T-cell (primary cell): ENCODE measurements around the gene TRAPPC3. TPM values are rescaled to one million over a fixed set of nuclear protein-coding genes. Genes with fewer than 3 reads are reported as not detected.

Experiments
- ATAC-seq, 4 experiments: fragments of 200-7000 bp in 3 of 4; fragments of 150-1000 bp in 1 of 4; cut with Tn5 transposase; replicated peaks in 1 of 4; 1 replicate in 3 of 4; 2 replicates in 1 of 4; pipeline ENCODE4 v1.10.0; 2021; ENCODE audit warnings: moderate library complexity in 3 of 4, mild to moderate bottlenecking in 2 of 4, moderate number of reproducible peaks in 1 of 4
- CTCF ChIA-PET, 2 donors: fragments of 300-600 bp; sonication (Branson Sonifier 250); formaldehyde crosslinking; loops; one replicate each; lab custom pipeline; 2022; ENCODE audit warnings: antibody characterized with exemption in 2 of 2; lab: Charles Lee
- POLR2A ChIA-PET, 2 donors: fragments of 300-600 bp; sonication (Branson Sonifier 250); formaldehyde crosslinking; loops; one replicate each; lab custom pipeline; 2022; ENCODE audit warnings: antibody characterized with exemption in 2 of 2; lab: Charles Lee
- DNase-seq, 35 experiments: peaks; one replicate each; pipeline versions ENCODE4 v3.0.0 to v3.0.0-alpha.2; 2013 to 2023
- H3K27ac ChIP-seq: one replicate; pipeline ENCODE4 v1.5.1; 2013; ENCODE audit warnings: low read length
- H3K27me3 ChIP-seq, 2 experiments: replicated peaks in 1 of 2; 1 replicate in 1 of 2; 2 replicates in 1 of 2; pipeline versions ENCODE4 v1.6.1 to v1.7.0; 2013; ENCODE audit warnings: low read length in 1 of 2, mixed read lengths in 1 of 2; ENCODE audit not compliant: control insufficient read depth in 2 of 2, insufficient read depth in 2 of 2; ENCODE audit errors: extremely low read depth in 1 of 2
- H3K36me3 ChIP-seq, 2 donors: 1 replicate in 1 of 2; 2 replicates in 1 of 2; pipeline versions ENCODE4 v1.6.1 to v1.7.0; 2013; ENCODE audit warnings: low read length in 1 of 2; ENCODE audit not compliant: control insufficient read depth in 2 of 2, insufficient read depth in 1 of 2; ENCODE audit errors: extremely low read depth in 1 of 2
- H3K4me1 ChIP-seq, 2 experiments: 1 replicate in 1 of 2; 2 replicates in 1 of 2; pipeline versions ENCODE4 v1.6.1 to v1.7.0; 2013; ENCODE audit warnings: low read length in 2 of 2, mixed read lengths in 1 of 2; ENCODE audit not compliant: insufficient read depth in 2 of 2, control insufficient read depth in 1 of 2; ENCODE audit errors: extremely low read depth in 1 of 2
- H3K4me3 ChIP-seq, 2 donors: 1 replicate in 1 of 2; 2 replicates in 1 of 2; pipeline versions ENCODE4 v1.5.1 to v1.7.0; 2013; ENCODE audit warnings: mild to moderate bottlenecking in 2 of 2, low read length in 1 of 2, moderate library complexity in 1 of 2; ENCODE audit not compliant: control insufficient read depth in 1 of 2; ENCODE audit errors: extremely low read depth in 1 of 2
- H3K9me3 ChIP-seq: 2 replicates; pipeline ENCODE4 v1.7.0; 2013
- H3K27ac Mint-ChIP-seq, 2 donors: one replicate each; pipeline ENCODE4 v1.8.0; 2020 to 2021; ENCODE audit warnings: mild to moderate bottlenecking in 2 of 2, mixed read lengths in 2 of 2
- H3K27me3 Mint-ChIP-seq, 2 donors: one replicate each; pipeline ENCODE4 v1.8.0; 2021 to 2022; ENCODE audit warnings: mixed read lengths in 2 of 2
- H3K36me3 Mint-ChIP-seq: one replicate; pipeline ENCODE4 v1.8.0; 2021; ENCODE audit warnings: mixed read lengths
- H3K4me1 Mint-ChIP-seq, 3 donors: one replicate each; pipeline ENCODE4 v1.8.0; 2020 to 2022; ENCODE audit warnings: mixed read lengths in 3 of 3, mild to moderate bottlenecking in 1 of 3
- H3K4me3 Mint-ChIP-seq, 3 donors: one replicate each; pipeline ENCODE4 v1.8.0; 2020 to 2022; ENCODE audit warnings: mild to moderate bottlenecking in 3 of 3, mixed read lengths in 3 of 3, moderate library complexity in 3 of 3
- H3K9me3 Mint-ChIP-seq, 3 donors: one replicate each; pipeline ENCODE4 v1.8.0; 2020 to 2022; ENCODE audit warnings: mixed read lengths in 3 of 3
- WGBS: methylation state at CpG from one replicate; pipeline ENCODE4 v1.1.5; 2013; ENCODE audit warnings: missing lambda C conversion rate; ENCODE audit not compliant: insufficient coverage; 5-methylcytosine and 5-hydroxymethylcytosine counted together
- total RNA-seq, 35 experiments: library from RNA in 6 of 35; stranded (reverse) in 6 of 35; fragments of 120-200 nt in 1 of 35; gene quantifications; one replicate each; pipeline versions ENCODE4 v1.2.1 to v1.2.4 and lab custom pipeline; 2013 to 2026

Gene TRAPPC3
- total RNA-seq, 5 donors from 2014 or later (not counting 1 experiment from before 2014, with no cell fraction given), result 42.3 to 48.2 (median 44.6) TPM

DNA sequence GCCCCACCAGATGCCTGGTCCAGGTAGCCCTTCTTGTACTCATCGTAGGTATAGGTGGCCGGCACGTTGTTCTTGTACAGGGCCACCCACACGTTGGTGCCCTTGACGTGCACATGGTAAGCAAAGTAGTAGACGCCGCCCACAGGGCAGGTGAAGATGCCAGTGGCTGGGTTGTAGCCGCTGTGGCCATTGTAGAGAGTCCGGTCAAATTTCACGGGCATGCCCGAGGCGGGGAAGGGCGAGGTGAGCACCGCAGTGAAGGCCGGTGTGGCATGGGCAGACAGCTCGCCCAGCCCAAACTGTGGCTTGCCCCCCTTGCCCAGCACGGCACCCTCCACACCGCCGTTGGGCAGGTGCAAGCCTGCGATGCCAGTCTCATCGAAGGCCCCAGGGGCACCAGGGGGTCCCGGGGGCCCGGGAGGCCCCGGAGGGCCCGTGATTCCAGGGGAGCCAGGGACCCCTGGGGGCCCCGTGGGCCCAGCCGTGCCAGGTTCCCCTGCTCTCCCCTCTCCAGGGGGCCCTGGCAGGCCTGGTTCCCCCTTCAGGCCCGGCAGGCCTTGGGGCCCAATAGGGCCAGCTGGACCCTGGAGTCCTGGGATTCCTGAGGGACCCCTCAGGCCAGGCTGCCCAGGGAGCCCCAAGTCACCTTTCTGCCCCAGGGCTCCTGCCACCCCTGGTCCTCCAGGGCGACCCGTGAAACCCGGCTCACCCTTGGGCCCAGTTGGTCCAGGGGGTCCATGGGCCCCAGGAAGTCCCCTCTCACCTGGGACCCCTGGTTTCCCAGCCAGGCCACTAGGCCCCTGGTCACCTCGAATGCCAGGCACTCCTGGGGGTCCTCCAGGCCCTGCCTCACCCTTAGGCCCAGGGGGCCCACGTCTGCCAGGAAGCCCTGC lies 51.3 kb downstream of the TRAPPC3 start:
- ChIA-PET POLR2A (interaction anchor here in 1 of 2 donors (0.6 kb wide), 1 partner anchor 212 kb away, joined by 3 read pairs; no protein-coding TSS in a partner anchor), CTCF (interaction anchor here in 1 of 2 donors (0.6 to 1.0 kb wide), 2 partner anchors 11 to 188 kb away, joined by 3 to 5 read pairs; no protein-coding TSS in a partner anchor)
- no peak for ATAC-seq
- H3K36me3 Mint-ChIP-seq, result peaks cover 5% of the 10 kb centered on the region
- no peaks in the 10 kb centered on the region for H3K27me3 Mint-ChIP-seq
- Histone ChIP-seq H3K27ac (no peak overlapping the region), H3K9me3 (no peaks in the 10 kb centered on the region), H3K27me3 (no peaks in the 10 kb centered on the region), H3K4me1 (peaks cover 0 to 13% of the 10 kb centered on the region in 2 experiments), H3K4me3 (no peak overlapping the region), H3K36me3 (peaks cover 2 to 33% of the 10 kb centered on the region in 2 donors)
- H3K4me1 Mint-ChIP-seq, result peaks cover 0 to 9% (median 2%) of the 10 kb centered on the region in 3 donors
- no peaks in the 10 kb centered on the region for H3K9me3 Mint-ChIP-seq
- no peak for DNase-seq
- 96% methylated on average over 32 of the region's 33 CpGs for WGBS
- no peak overlapping the region for H3K27ac Mint-ChIP-seq
- no peak overlapping the region for H3K4me3 Mint-ChIP-seq

DNA sequence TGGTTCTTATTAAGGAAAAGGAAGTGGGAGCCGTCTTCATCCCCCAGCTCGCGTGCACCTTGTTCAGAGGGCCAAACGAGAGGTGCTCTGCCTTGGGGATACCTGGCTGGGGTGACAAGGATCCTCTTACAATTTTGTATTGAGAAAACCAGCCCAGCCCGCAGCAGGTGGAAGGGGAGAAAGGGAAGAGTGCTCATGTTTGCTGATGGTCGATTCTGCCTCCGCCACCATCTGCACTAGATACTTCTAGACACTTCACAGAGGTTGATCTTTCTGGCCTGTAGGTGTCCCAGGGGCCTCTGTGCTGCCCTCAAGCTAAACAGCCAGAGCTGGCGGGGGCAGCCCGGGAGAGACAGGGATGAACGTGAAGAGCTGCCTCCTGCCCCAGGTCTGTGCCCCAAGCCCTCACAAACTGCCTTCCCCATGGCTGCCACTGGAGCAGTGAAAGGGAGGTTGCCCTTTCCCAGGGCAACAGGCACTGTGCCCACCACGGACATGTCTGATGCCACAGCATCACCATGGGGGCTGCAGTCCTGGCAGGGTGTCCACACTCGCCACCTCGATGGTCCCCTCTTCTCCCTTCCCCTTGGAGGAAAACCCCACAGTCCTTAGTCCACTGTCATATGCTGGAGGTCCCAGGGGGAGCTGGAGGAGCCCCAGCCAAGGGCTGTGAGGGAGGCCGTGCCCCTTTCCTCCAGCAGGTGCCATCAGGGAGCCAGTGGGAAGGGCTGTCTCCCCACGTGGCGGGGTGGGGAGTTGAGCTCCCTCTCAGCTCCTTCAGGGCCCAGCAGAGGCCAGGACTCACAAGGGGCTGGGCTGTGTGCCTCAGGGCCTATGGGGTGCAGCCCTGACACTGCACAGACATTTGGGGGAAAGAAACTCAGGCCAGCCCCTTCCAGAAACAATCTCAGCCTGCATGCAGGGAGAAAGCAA lies 52.5 kb downstream of the TRAPPC3 start:
- H3K27ac Mint-ChIP-seq, result no peak overlapping the region

DNA sequence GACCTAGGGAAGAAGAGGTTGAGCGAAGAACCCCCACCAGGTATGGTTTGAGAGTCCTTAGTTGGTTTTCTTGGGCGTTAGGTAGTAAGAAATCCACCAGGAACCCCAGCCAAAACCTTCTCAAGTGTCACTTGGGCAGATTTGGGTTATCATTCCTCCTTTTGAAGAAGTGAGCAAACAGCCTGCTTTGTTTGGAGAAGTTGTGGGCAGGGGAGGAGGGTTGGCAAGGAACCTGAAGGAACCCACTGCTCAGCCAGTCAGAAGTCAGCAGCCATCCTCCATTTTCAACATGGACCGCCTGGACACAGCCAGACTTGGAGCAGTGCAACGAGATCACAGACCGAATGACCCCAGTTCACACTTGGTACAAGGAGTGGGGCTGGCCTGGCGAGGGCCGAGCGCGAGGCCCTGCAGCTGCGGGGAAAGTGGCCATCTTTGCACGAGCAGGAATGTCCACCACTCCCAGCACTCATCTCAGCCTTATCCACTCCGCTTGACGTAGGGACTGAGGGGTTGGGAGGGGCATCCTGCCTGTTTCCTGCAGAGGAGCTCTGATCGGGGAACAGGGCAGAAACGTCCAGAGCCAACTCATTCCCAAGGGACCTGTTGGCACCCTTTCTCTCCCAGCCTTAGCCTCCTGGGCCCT lies 53.4 kb downstream of the TRAPPC3 start:
- Histone ChIP-seq H3K27me3 (no peaks in the 10 kb centered on the region), H3K9me3 (no peaks in the 10 kb centered on the region), H3K4me3 (no peak overlapping the region), H3K27ac (no peak overlapping the region), H3K4me1 (peaks cover 0 to 23% of the 10 kb centered on the region in 2 experiments), H3K36me3 (peaks cover 6 to 52% of the 10 kb centered on the region in 2 donors)
- ChIA-PET CTCF (interaction anchor here (0.7 to 1.1 kb wide), 2 partner anchors 14 to 129 kb away, joined by 3 read pairs; partner anchors contain the start of gene THRAP3 (in 1 of the 2)), POLR2A (no interaction called here)
- 100% methylated on average over 8 of the region's 15 CpGs for WGBS
- Mint-ChIP-seq H3K4me3 (no peak overlapping the region), H3K4me1 (peaks cover 5 to 18% (median 13%) of the 10 kb centered on the region in 3 donors), H3K27ac (no peak overlapping the region), H3K36me3 (peaks cover 14% of the 10 kb centered on the region), H3K9me3 (no peaks in the 10 kb centered on the region), H3K27me3 (no peaks in the 10 kb centered on the region)
- ATAC-seq, result no peak
- DNase-seq, result no peak

More for the DNA sequence above, 52.5 kb downstream of the TRAPPC3 start:
- H3K27me3 Mint-ChIP-seq, result no peaks in the 10 kb centered on the region
- WGBS, result 84% methylated on average over 9 of the region's 16 CpGs
- H3K9me3 Mint-ChIP-seq, result no peaks in the 10 kb centered on the region
- ATAC-seq (no peak), DNase-seq (no peak)
- Histone ChIP-seq H3K27ac (no peak overlapping the region), H3K4me3 (no peak overlapping the region), H3K4me1 (peaks cover 0 to 14% of the 10 kb centered on the region in 2 experiments), H3K36me3 (peaks cover 2 to 45% of the 10 kb centered on the region in 2 donors), H3K27me3 (no peaks in the 10 kb centered on the region), H3K9me3 (no peaks in the 10 kb centered on the region)
- ChIA-PET POLR2A (interaction anchor here in 1 of 2 donors (0.6 kb wide), 2 partner anchors 213 to 290 kb away, joined by 3 read pairs; no protein-coding TSS in a partner anchor), CTCF (interaction anchor here (0.8 to 1.0 kb wide), 2 partner anchors 189 kb away, joined by 3 to 5 read pairs; no protein-coding TSS in a partner anchor)
- H3K4me3 Mint-ChIP-seq, result no peak overlapping the region
- peaks cover 14% of the 10 kb centered on the region for H3K36me3 Mint-ChIP-seq
- H3K4me1 Mint-ChIP-seq, result peaks cover 0 to 15% (median 6%) of the 10 kb centered on the region in 3 donors

DNA sequence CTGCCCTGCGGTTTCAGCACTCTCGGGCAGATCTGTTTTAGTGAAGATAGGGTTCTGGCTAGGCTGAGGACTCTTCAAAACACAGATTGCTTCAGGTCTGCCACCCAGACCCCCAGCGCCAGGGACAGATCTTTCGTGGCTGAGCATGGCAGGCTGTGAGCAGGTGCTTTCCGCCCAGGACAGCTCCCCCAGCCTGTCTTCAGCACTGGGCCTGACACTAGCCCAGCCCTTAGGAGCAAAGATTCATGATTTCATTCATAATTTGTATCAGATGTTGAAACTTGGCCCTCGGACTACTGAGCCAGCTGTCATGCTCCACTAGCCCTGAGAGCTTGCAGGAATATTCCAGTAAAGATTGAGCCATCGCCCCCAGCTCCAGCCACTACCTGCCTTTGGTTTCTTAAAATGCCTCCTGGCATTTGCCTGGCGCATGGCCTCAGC lies 54.6 kb downstream of the TRAPPC3 start:
- no peaks in the 10 kb centered on the region for H3K9me3 Mint-ChIP-seq
- H3K4me1 Mint-ChIP-seq, result peaks cover 12 to 20% (median 17%) of the 10 kb centered on the region in 3 donors
- POLR2A ChIA-PET, result interaction anchor here in 1 of 2 donors (0.6 kb wide), 1 partner anchor 216 kb away, joined by 3 read pairs; no protein-coding TSS in a partner anchor
- H3K27ac ChIP-seq, result no peak overlapping the region
- no peaks in the 10 kb centered on the region for H3K9me3 ChIP-seq
- H3K4me1 ChIP-seq, result peaks cover 3 to 28% of the 10 kb centered on the region in 2 experiments
- H3K4me3 Mint-ChIP-seq, result no peak overlapping the region
- peaks cover 14% of the 10 kb centered on the region for H3K36me3 Mint-ChIP-seq
- DNase-seq (no peak), ATAC-seq (no peak)
- H3K27me3 Mint-ChIP-seq, result no peaks in the 10 kb centered on the region
- H3K27ac Mint-ChIP-seq, result no peak overlapping the region
- WGBS, result 91% methylated on average over 7 of the region's 8 CpGs
- peaks cover 6 to 52% of the 10 kb centered on the region in 2 donors for H3K36me3 ChIP-seq
- no peak overlapping the region for H3K4me3 ChIP-seq
- CTCF ChIA-PET, result interaction anchor here (1.1 to 1.5 kb wide), 2 partner anchors 94 to 130 kb away, joined by 3 to 4 read pairs; partner anchors contain the start of gene THRAP3 (in 1 of the 2)
- H3K27me3 ChIP-seq, result no peaks in the 10 kb centered on the region

DNA sequence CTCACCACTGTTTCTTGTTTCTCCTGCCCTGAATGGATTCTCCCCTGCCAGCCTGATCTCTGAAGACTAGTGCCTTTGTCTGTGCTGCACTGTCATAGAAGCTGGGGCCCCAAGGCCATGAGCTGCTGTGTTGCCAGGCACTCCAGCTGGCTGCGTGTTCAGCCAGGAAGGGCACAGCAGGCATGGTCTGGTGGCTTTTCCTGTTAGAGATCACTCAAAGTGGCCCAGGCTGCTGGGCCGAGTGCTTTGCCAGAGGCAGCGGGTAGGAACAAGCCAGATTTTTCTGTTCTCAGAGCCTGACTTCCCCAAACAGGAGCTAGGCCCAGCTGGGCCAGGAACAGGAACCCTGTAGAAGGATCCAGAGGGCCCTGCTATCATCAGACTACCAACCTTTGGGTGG lies 55.4 kb downstream of the TRAPPC3 start:
- 89% methylated on average over 1 of the region's 3 CpGs for WGBS
- H3K4me3 Mint-ChIP-seq, result no peak overlapping the region

More for the DNA sequence above, 55.4 kb downstream of the TRAPPC3 start:
- Mint-ChIP-seq H3K4me1 (peaks cover 17 to 24% (median 22%) of the 10 kb centered on the region in 3 donors), H3K36me3 (peaks cover 14% of the 10 kb centered on the region), H3K27me3 (no peaks in the 10 kb centered on the region), H3K9me3 (no peaks in the 10 kb centered on the region), H3K27ac (peak overlapping the region in 1 of 2 donors; percentile 22)
- Histone ChIP-seq H3K9me3 (no peaks in the 10 kb centered on the region), H3K36me3 (peaks cover 6 to 52% of the 10 kb centered on the region in 2 donors), H3K27ac (no peak overlapping the region), H3K27me3 (no peaks in the 10 kb centered on the region), H3K4me3 (no peak overlapping the region), H3K4me1 (peaks cover 8 to 31% of the 10 kb centered on the region in 2 experiments)
- CTCF ChIA-PET, result interaction anchor here in 1 of 2 donors (1.5 kb wide), 1 partner anchor 94 kb away, joined by 4 read pairs; no protein-coding TSS in a partner anchor
- ATAC-seq (no peak), DNase-seq (peak in 1 of 35 experiments; percentile 11)
- POLR2A ChIA-PET, result no interaction called here
